CD4-positive, alpha-beta memory T cell (primary cell): ENCODE data around the gene FADS2. TPM values are rescaled to one million over a fixed set of nuclear protein-coding genes. Genes with fewer than 3 reads are reported as not detected.
A peak's percentile ranks its signal among the peaks of the same experiment; 100 is the strongest.

Source experiments
- CTCF ChIA-PET: fragments of 350-600 bp; sonication (Branson Sonifier 250); formaldehyde crosslinking; loops from one replicate; lab custom pipeline; 2021; ENCODE audit warnings: inconsistent platforms; ENCODE audit not compliant: partially characterized antibody; lab: Charles Lee
- POLR2A ChIA-PET: fragments of 350-600 bp; sonication (Branson Sonifier 250); formaldehyde crosslinking; loops from one replicate; lab custom pipeline; 2021; ENCODE audit not compliant: partially characterized antibody; lab: Charles Lee
- DNase-seq, 5 donors: peaks; one replicate each; pipeline versions ENCODE4 v3.0.0 to v3.0.0-alpha.2; 2020 to 2022; ENCODE audit warnings: mixed read lengths in 1 of 5
- H3K27ac ChIP-seq: one replicate; pipeline ENCODE4 v1.7.0; 2013; ENCODE audit warnings: low read depth, low read length
- H3K27me3 ChIP-seq: 2 replicates; pipeline ENCODE4 v1.7.0; 2013; ENCODE audit warnings: mild to moderate bottlenecking, low read length, moderate library complexity; ENCODE audit not compliant: insufficient read depth
- H3K36me3 ChIP-seq: 2 replicates; pipeline ENCODE4 v1.7.0; 2013; ENCODE audit warnings: mild to moderate bottlenecking, low read length, moderate library complexity; ENCODE audit not compliant: insufficient read depth
- H3K4me1 ChIP-seq: 2 replicates; pipeline ENCODE4 v1.7.0; 2013; ENCODE audit warnings: mild to moderate bottlenecking, low read length, moderate library complexity; ENCODE audit not compliant: insufficient read depth
- H3K4me3 ChIP-seq, 2 donors: one replicate each; pipeline ENCODE4 v1.7.0; 2013; ENCODE audit warnings: low read length in 2 of 2, mild to moderate bottlenecking in 1 of 2
- H3K9me3 ChIP-seq, 2 donors: one replicate each; pipeline ENCODE4 v1.7.0; 2013; ENCODE audit warnings: low read length in 2 of 2, control low read depth in 1 of 2; ENCODE audit not compliant: control insufficient read depth in 1 of 2
- H3K27ac Mint-ChIP-seq, 7 donors: one replicate each; pipeline ENCODE4 v1.8.0; 2020 to 2021; ENCODE audit warnings: mixed read lengths in 7 of 7, mild to moderate bottlenecking in 6 of 7, inconsistent platforms in 3 of 7, moderate library complexity in 3 of 7
- H3K27me3 Mint-ChIP-seq, 2 donors: one replicate each; pipeline ENCODE4 v1.8.0; 2020 to 2021; ENCODE audit warnings: mixed read lengths in 2 of 2
- H3K36me3 Mint-ChIP-seq, 2 donors: one replicate each; pipeline ENCODE4 v1.8.0; 2020 to 2021; ENCODE audit warnings: mixed read lengths in 2 of 2, inconsistent platforms in 1 of 2, mild to moderate bottlenecking in 1 of 2
- H3K4me1 Mint-ChIP-seq, 4 donors: one replicate each; pipeline ENCODE4 v1.8.0; 2020 to 2021; ENCODE audit warnings: mixed read lengths in 4 of 4, mild to moderate bottlenecking in 1 of 4
- H3K4me3 Mint-ChIP-seq, 8 donors: one replicate each; pipeline ENCODE4 v1.8.0; 2020 to 2021; ENCODE audit warnings: mixed read lengths in 8 of 8, mild to moderate bottlenecking in 7 of 8, moderate library complexity in 6 of 8, inconsistent platforms in 3 of 8
- H3K9me3 Mint-ChIP-seq, 8 donors: one replicate each; pipeline ENCODE4 v1.8.0; 2020 to 2021; ENCODE audit warnings: mixed read lengths in 8 of 8, mild to moderate bottlenecking in 5 of 8, inconsistent platforms in 3 of 8, moderate library complexity in 1 of 8
- intact Hi-C: fragments of 100-400 bp; cut with micrococcal nuclease; formaldehyde crosslinking; loops from one replicate; pipeline ENCODE4 v1.15.1; 2023
- polyA plus RNA-seq, 2 donors: library from polyadenylated mRNA; unstranded; fragments of 300-500 nt; fragmentation: Illumina TruSeq; gene quantifications; one replicate each; pipeline ENCODE4 v1.2.3, GENCODE V29; 2021
- total RNA-seq, 2 experiments: library from RNA; stranded (reverse); gene quantifications; one replicate each; pipeline ENCODE4 v1.2.3, GENCODE V29; 2021

Gene FADS2
- total and polyA plus RNA-seq, 4 experiments from 2014 or later, result 0.06 to 0.94 (median 0.47) TPM

- DNase-seq, result no peak
- Mint-ChIP-seq H3K27me3 (no peaks in the 10 kb centered on the region), H3K4me1 (peaks cover 0 to 9% (median 4%) of the 10 kb centered on the region in 4 donors), H3K9me3 (no peaks in the 10 kb centered on the region), H3K36me3 (peaks cover 10 to 32% of the 10 kb centered on the region in 2 donors), H3K27ac (peak overlapping the region in 1 of 7 donors; percentile 52), H3K4me3 (no peak overlapping the region)
- peaks cover 6% of the 10 kb centered on the region for H3K4me1 ChIP-seq
- ChIA-PET POLR2A (no interaction called here), CTCF (no interaction called here)
- no peak overlapping the region for H3K27ac ChIP-seq
- H3K27me3 ChIP-seq, result no peaks in the 10 kb centered on the region
- no peak overlapping the region for H3K4me3 ChIP-seq
- H3K36me3 ChIP-seq, result peaks cover 27% of the 10 kb centered on the region
- H3K9me3 ChIP-seq, result no peaks in the 10 kb centered on the region
- intact Hi-C loops, result no loop called here
Measured at GRCh38 chr11:61782299-61782698, 45.8 kb upstream of the FADS2 start.

- Histone ChIP-seq H3K4me1 (peaks cover 3% of the 10 kb centered on the region), H3K27me3 (no peaks in the 10 kb centered on the region), H3K36me3 (peaks cover 31% of the 10 kb centered on the region), H3K4me3 (no peak overlapping the region), H3K9me3 (no peaks in the 10 kb centered on the region), H3K27ac (no peak overlapping the region)
- intact Hi-C loops, result no loop called here
- Mint-ChIP-seq H3K4me1 (peaks cover 0 to 6% (median 2%) of the 10 kb centered on the region in 4 donors), H3K27me3 (no peaks in the 10 kb centered on the region), H3K9me3 (no peaks in the 10 kb centered on the region), H3K4me3 (no peak overlapping the region), H3K36me3 (peaks cover 10 to 34% of the 10 kb centered on the region in 2 donors), H3K27ac (no peak overlapping the region)
- CTCF ChIA-PET, result interaction anchor here (1.5 kb wide), 1 partner anchor 14 kb away, joined by 4 read pairs; no protein-coding TSS in a partner anchor
- no peak for DNase-seq
- POLR2A ChIA-PET, result no interaction called here
Measured at GRCh38 chr11:61782841-61783240, 45.3 kb upstream of the FADS2 start.

- Mint-ChIP-seq H3K27ac (peak overlapping the region in 2 of 7 donors; percentile 24 to 74), H3K4me3 (no peak overlapping the region), H3K9me3 (no peaks in the 10 kb centered on the region), H3K4me1 (peaks cover 0 to 4% (median 0%) of the 10 kb centered on the region in 4 donors), H3K36me3 (peaks cover 14 to 44% of the 10 kb centered on the region in 2 donors), H3K27me3 (no peaks in the 10 kb centered on the region)
- ChIA-PET POLR2A (no interaction called here), CTCF (interaction anchor here (1.3 to 1.5 kb wide), 2 partner anchors 13 to 298 kb away, joined by 3 to 4 read pairs; no protein-coding TSS in a partner anchor)
- Histone ChIP-seq H3K4me1 (no peaks in the 10 kb centered on the region), H3K9me3 (no peaks in the 10 kb centered on the region), H3K36me3 (peaks cover 42% of the 10 kb centered on the region), H3K27ac (no peak overlapping the region), H3K27me3 (no peaks in the 10 kb centered on the region), H3K4me3 (no peak overlapping the region)
- intact Hi-C loops, result no loop called here
- DNase-seq, result no peak
Measured at GRCh38 chr11:61783717-61784505, 44.2 kb upstream of the FADS2 start.

GRCh38 chr11:61784506-61784805 lies 43.6 kb upstream of the FADS2 start:
- peak overlapping the region in 3 of 7 donors; percentile 22 to 59 (median 31) for H3K27ac Mint-ChIP-seq
- POLR2A ChIA-PET, result no interaction called here

GRCh38 chr11:61785837-61786402 lies 42.2 kb upstream of the FADS2 start:
- Histone ChIP-seq H3K27me3 (no peaks in the 10 kb centered on the region), H3K4me3 (no peak overlapping the region), H3K36me3 (peaks cover 57% of the 10 kb centered on the region), H3K4me1 (no peaks in the 10 kb centered on the region), H3K27ac (no peak overlapping the region), H3K9me3 (no peaks in the 10 kb centered on the region)
- Mint-ChIP-seq H3K36me3 (peaks cover 25 to 62% of the 10 kb centered on the region in 2 donors), H3K27ac (no peak overlapping the region), H3K4me3 (no peak overlapping the region), H3K4me1 (peaks cover 2 to 21% (median 9%) of the 10 kb centered on the region in 4 donors), H3K27me3 (no peaks in the 10 kb centered on the region), H3K9me3 (no peaks in the 10 kb centered on the region)
- intact Hi-C loops, result no loop called here
- CTCF ChIA-PET, result interaction anchor here (2.7 kb wide), 1 partner anchor 11 kb away, joined by 16 read pairs; no protein-coding TSS in a partner anchor
- DNase-seq, result no peak
- POLR2A ChIA-PET, result interaction anchor here (0.7 kb wide), 1 partner anchor 22 kb away, joined by 3 read pairs; no protein-coding TSS in a partner anchor

More at GRCh38 chr11:61784506-61784805, 43.6 kb upstream of the FADS2 start:
- H3K4me1 Mint-ChIP-seq, result peaks cover 0 to 8% (median under 1%) of the 10 kb centered on the region in 4 donors
- no peak for DNase-seq
- Histone ChIP-seq H3K27ac (no peak overlapping the region), H3K4me1 (no peaks in the 10 kb centered on the region), H3K27me3 (no peaks in the 10 kb centered on the region), H3K4me3 (no peak overlapping the region), H3K36me3 (peaks cover 47% of the 10 kb centered on the region), H3K9me3 (no peaks in the 10 kb centered on the region)
- CTCF ChIA-PET, result interaction anchor here (1.3 to 1.5 kb wide), 2 partner anchors 13 to 298 kb away, joined by 3 to 4 read pairs; no protein-coding TSS in a partner anchor
- H3K4me3 Mint-ChIP-seq, result no peak overlapping the region
- H3K36me3 Mint-ChIP-seq, result peaks cover 17 to 50% of the 10 kb centered on the region in 2 donors
- intact Hi-C loops, result no loop called here
- H3K9me3 Mint-ChIP-seq, result no peaks in the 10 kb centered on the region
- no peaks in the 10 kb centered on the region for H3K27me3 Mint-ChIP-seq

- Mint-ChIP-seq H3K27me3 (no peaks in the 10 kb centered on the region), H3K4me3 (no peak overlapping the region), H3K4me1 (peaks cover 8 to 40% (median 23%) of the 10 kb centered on the region in 4 donors), H3K27ac (peak overlapping the region in 1 of 7 donors; percentile 36), H3K36me3 (peaks cover 25 to 74% of the 10 kb centered on the region in 2 donors), H3K9me3 (no peaks in the 10 kb centered on the region)
- no peak overlapping the region for H3K4me3 ChIP-seq
- intact Hi-C loops, result no loop called here
- H3K4me1 ChIP-seq, result peaks cover 9% of the 10 kb centered on the region
- POLR2A ChIA-PET, result interaction anchor here (1.3 to 1.5 kb wide), 2 partner anchors 15 to 179 kb away, joined by 3 to 4 read pairs; partner anchors contain the start of gene FTH1
- peaks cover 57% of the 10 kb centered on the region for H3K36me3 ChIP-seq
- no peak overlapping the region for H3K27ac ChIP-seq
- no peaks in the 10 kb centered on the region for H3K27me3 ChIP-seq
- CTCF ChIA-PET, result interaction anchor here (1.0 to 2.7 kb wide), 7 partner anchors 9 to 320 kb away, joined by 3 to 16 read pairs (median 4); no protein-coding TSS in a partner anchor
- DNase-seq, result no peak
- H3K9me3 ChIP-seq, result no peaks in the 10 kb centered on the region
Measured at GRCh38 chr11:61787928-61788491, 40.1 kb upstream of the FADS2 start.
